HEK293 (cell line): ENCODE data around the gene APC2.

Experiments
- BCL11B ChIP-seq: fragments of 450-650 bp; formaldehyde crosslinking; IDR thresholded peaks from 2 replicates; pipeline ENCODE4 v1.5.1; 2016; ENCODE audit warnings: low read depth, missing biosample characterization, missing genetic modification characterization
- IKZF3 ChIP-seq: fragments of 450-650 bp; IDR thresholded peaks from 2 replicates; pipeline ENCODE4 v1.5.0; 2018; ENCODE audit warnings: missing biosample characterization, mild to moderate bottlenecking, missing genetic modification characterization, moderate library complexity
- MEIS1 ChIP-seq: sonication (generic); formaldehyde crosslinking; IDR thresholded peaks from 2 replicates; pipeline ENCODE4 v1.8.1; 2022; ENCODE audit warnings: missing genetic modification reagents, mild to moderate bottlenecking, borderline replicate concordance
- OVOL3 ChIP-seq: fragments of 450-650 bp; formaldehyde crosslinking; IDR thresholded peaks from 2 replicates; pipeline ENCODE4 v1.5.1; 2016; ENCODE audit warnings: missing biosample characterization, missing genetic modification characterization
- REPIN1 ChIP-seq: fragments of 450-650 bp; formaldehyde crosslinking; IDR thresholded peaks from 2 replicates; pipeline ENCODE4 v1.5.1; 2017; ENCODE audit warnings: missing biosample characterization, missing genetic modification characterization, low read depth
- TCF7L2 ChIP-seq: IDR thresholded peaks from 2 replicates; pipeline ENCODE4 v1.6.1; 2011; ENCODE audit warnings: low read depth, mild to moderate bottlenecking, inconsistent platforms, low read length, moderate library complexity, borderline replicate concordance
- ZBTB48 ChIP-seq: fragments of 450-650 bp; formaldehyde crosslinking; IDR thresholded peaks from 2 replicates; pipeline ENCODE4 v1.5.1; 2016; ENCODE audit warnings: missing biosample characterization, missing genetic modification characterization
- ZEB2 ChIP-seq: fragments of 450-650 bp; formaldehyde crosslinking; IDR thresholded peaks from 2 replicates; pipeline ENCODE4 v1.5.1; 2016; ENCODE audit warnings: missing biosample characterization, missing genetic modification characterization
- ZFP3 ChIP-seq: fragments of 450-650 bp; formaldehyde crosslinking; IDR thresholded peaks from 2 replicates; pipeline ENCODE4 v1.5.1; 2016; ENCODE audit warnings: low read depth, missing biosample characterization, missing genetic modification characterization
- ZFP69B ChIP-seq: fragments of 450-650 bp; formaldehyde crosslinking; IDR thresholded peaks from 2 replicates; pipeline ENCODE4 v1.5.1; 2016; ENCODE audit warnings: missing biosample characterization, missing genetic modification characterization
- ZNF174 ChIP-seq: fragments of 450-650 bp; formaldehyde crosslinking; IDR thresholded peaks from 2 replicates; pipeline ENCODE4 v1.5.0; 2017; ENCODE audit warnings: missing biosample characterization, mild to moderate bottlenecking, missing genetic modification characterization
- ZNF202 ChIP-seq: fragments of 450-650 bp; formaldehyde crosslinking; IDR thresholded peaks from 2 replicates; pipeline ENCODE4 v1.5.1; 2016; ENCODE audit warnings: missing biosample characterization, missing genetic modification characterization, borderline replicate concordance
- ZNF23 ChIP-seq: fragments of 450-650 bp; formaldehyde crosslinking; IDR thresholded peaks from 2 replicates; pipeline ENCODE4 v1.5.1; 2016; ENCODE audit warnings: missing biosample characterization, missing genetic modification characterization, borderline replicate concordance
- ZNF24 ChIP-seq: fragments of 450-650 bp; formaldehyde crosslinking; IDR thresholded peaks from 2 replicates; pipeline ENCODE4 v1.5.1; 2016; ENCODE audit warnings: missing biosample characterization, missing genetic modification characterization
- ZNF394 ChIP-seq: fragments of 450-650 bp; formaldehyde crosslinking; IDR thresholded peaks from 2 replicates; pipeline ENCODE4 v1.5.1; 2016; ENCODE audit warnings: missing biosample characterization, missing genetic modification characterization, mild to moderate bottlenecking, moderate library complexity, borderline replicate concordance
- ZNF404 ChIP-seq: fragments of 450-650 bp; formaldehyde crosslinking; IDR thresholded peaks from 2 replicates; pipeline ENCODE4 v1.5.1; 2017; ENCODE audit warnings: missing biosample characterization, missing genetic modification characterization
- ZNF501 ChIP-seq: fragments of 450-650 bp; formaldehyde crosslinking; IDR thresholded peaks from 2 replicates; pipeline ENCODE4 v1.5.1; 2016; ENCODE audit warnings: missing biosample characterization, missing genetic modification characterization
- ZNF544 ChIP-seq: fragments of 450-650 bp; formaldehyde crosslinking; IDR thresholded peaks from 2 replicates; pipeline ENCODE4 v1.5.0; 2017; ENCODE audit warnings: missing biosample characterization, missing genetic modification characterization
- ZNF558 ChIP-seq: fragments of 450-650 bp; formaldehyde crosslinking; IDR thresholded peaks from 2 replicates; pipeline ENCODE4 v1.5.1; 2016; ENCODE audit warnings: missing biosample characterization, missing genetic modification characterization
- ZNF571 ChIP-seq: fragments of 450-650 bp; formaldehyde crosslinking; IDR thresholded peaks from 2 replicates; pipeline ENCODE4 v1.5.0; 2017; ENCODE audit warnings: missing biosample characterization, missing genetic modification characterization
- ZNF585B ChIP-seq: fragments of 450-650 bp; formaldehyde crosslinking; IDR thresholded peaks from 2 replicates; pipeline ENCODE4 v1.5.1; 2016; ENCODE audit warnings: missing biosample characterization, missing genetic modification characterization
- ZNF629 ChIP-seq: fragments of 450-650 bp; formaldehyde crosslinking; IDR thresholded peaks from 2 replicates; pipeline ENCODE4 v1.5.1; 2017; ENCODE audit warnings: missing biosample characterization, missing genetic modification characterization
- ZNF658 ChIP-seq: fragments of 450-650 bp; formaldehyde crosslinking; IDR thresholded peaks from 2 replicates; pipeline ENCODE4; 2016; ENCODE audit warnings: missing biosample characterization, missing genetic modification characterization
- ZNF660 ChIP-seq: fragments of 450-650 bp; IDR thresholded peaks from 2 replicates; pipeline ENCODE4 v1.5.1; 2018; ENCODE audit warnings: missing biosample characterization, mild to moderate bottlenecking, missing genetic modification characterization
- ZSCAN4 ChIP-seq: fragments of 450-650 bp; formaldehyde crosslinking; IDR thresholded peaks from 2 replicates; pipeline ENCODE4 v1.5.1; 2017; ENCODE audit warnings: missing biosample characterization, missing genetic modification characterization
- ZSCAN5A ChIP-seq: fragments of 450-650 bp; formaldehyde crosslinking; IDR thresholded peaks from 2 replicates; pipeline ENCODE4 v1.5.1; 2016; ENCODE audit warnings: missing biosample characterization, missing genetic modification characterization
- TF ChIP-seq, protein P1 (sequence below): fragments of 450-650 bp; formaldehyde crosslinking; IDR thresholded peaks from 2 replicates; pipeline ENCODE4 v1.5.1; 2017; ENCODE audit warnings: missing biosample characterization, missing genetic modification characterization
- TF ChIP-seq, protein P2 (sequence below): fragments of 450-650 bp; formaldehyde crosslinking; IDR thresholded peaks from 2 replicates; pipeline ENCODE4 v1.5.1; 2016; ENCODE audit warnings: missing biosample characterization, missing genetic modification characterization
- TF ChIP-seq, protein P3 (sequence below): fragments of 450-650 bp; formaldehyde crosslinking; IDR thresholded peaks from 2 replicates; pipeline ENCODE4 v1.5.1; 2016; ENCODE audit warnings: missing biosample characterization, missing genetic modification characterization
- TF ChIP-seq, protein P4 (sequence below): fragments of 450-650 bp; formaldehyde crosslinking; IDR thresholded peaks from 2 replicates; pipeline ENCODE4 v1.5.1; 2016; ENCODE audit warnings: missing biosample characterization, missing genetic modification characterization, borderline replicate concordance

The APC2 gene

DNA sequence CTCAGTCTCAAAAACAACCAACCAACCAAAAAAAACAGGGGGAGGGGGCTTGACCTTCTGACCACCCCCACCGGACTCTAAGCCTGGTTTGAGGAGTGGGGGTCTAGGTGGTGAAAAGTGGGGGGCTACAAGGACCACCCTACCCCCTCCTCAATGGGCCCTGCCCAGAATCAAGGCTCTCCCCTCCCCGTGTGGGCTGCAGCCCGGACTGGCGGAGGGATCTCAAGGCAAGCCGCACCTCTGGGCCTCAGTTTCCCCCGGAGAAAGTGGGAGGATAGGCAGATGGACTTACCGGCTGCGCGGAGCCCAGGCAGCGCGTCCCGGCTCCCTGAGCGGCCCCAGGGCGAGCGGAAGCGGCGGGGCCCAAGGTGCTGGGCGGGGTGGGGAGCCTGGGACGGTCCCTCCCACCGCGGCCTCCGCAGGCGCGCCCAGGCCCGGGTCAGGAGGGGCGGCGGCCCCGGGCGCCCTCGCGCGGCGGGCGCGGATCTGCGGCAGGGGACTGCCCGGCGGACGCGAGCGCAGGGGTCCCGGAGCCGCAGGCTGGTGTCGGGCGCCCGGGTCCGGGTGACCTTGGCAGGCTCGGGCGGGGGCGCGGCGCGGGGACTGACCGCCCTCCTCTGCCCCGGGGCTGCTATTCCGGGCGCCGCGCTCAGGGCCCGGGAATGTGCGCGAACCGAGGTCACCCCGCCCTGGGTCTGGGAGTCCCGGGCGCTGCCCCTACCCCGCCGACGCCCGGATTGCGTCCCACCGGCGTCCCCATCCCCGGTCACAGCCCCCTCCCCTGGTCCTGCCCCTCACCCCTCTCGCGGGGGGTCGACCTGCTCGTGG is 63.0 kb downstream of the APC2 start, which contains the start of gene ADAMTSL5 (continued):
- TF ChIP-seq ZSCAN5A (tag by site-specific recombination): peak; percentile 48; the same call in 1 of the 2 replicates
- no peak for TF ChIP-seq ZNF658
- TF ChIP-seq OVOL3: no peak
- no peak for TF ChIP-seq ZFP69B
- TF ChIP-seq ZNF501 (tag by site-specific recombination): no peak
- no peak for TF ChIP-seq ZNF558 (tag by site-specific recombination)
- no peak for TF ChIP-seq ZNF23 (tag by site-specific recombination)
- TF ChIP-seq, protein P1, sequence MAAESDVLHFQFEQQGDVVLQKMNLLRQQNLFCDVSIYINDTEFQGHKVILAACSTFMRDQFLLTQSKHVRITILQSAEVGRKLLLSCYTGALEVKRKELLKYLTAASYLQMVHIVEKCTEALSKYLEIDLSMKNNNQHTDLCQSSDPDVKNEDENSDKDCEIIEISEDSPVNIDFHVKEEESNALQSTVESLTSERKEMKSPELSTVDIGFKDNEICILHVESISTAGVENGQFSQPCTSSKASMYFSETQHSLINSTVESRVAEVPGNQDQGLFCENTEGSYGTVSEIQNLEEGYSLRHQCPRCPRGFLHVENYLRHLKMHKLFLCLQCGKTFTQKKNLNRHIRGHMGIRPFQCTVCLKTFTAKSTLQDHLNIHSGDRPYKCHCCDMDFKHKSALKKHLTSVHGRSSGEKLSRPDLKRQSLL (tag by site-specific recombination): no peak
- no peak for TF ChIP-seq ZFP3 (tag by site-specific recombination)
- TF ChIP-seq REPIN1 (tag by site-specific recombination): no peak
- no peak for TF ChIP-seq MEIS1 (CRISPR knock-in tag)
- TF ChIP-seq ZNF544 (tag by site-specific recombination): no peak
- peak; percentile 13; the same call in 1 of the 2 replicates for TF ChIP-seq ZNF660
- TF ChIP-seq TCF7L2: no peak
- no peak for TF ChIP-seq ZNF394 (tag by site-specific recombination)
- no peak for TF ChIP-seq ZSCAN4
- TF ChIP-seq, protein P2, sequence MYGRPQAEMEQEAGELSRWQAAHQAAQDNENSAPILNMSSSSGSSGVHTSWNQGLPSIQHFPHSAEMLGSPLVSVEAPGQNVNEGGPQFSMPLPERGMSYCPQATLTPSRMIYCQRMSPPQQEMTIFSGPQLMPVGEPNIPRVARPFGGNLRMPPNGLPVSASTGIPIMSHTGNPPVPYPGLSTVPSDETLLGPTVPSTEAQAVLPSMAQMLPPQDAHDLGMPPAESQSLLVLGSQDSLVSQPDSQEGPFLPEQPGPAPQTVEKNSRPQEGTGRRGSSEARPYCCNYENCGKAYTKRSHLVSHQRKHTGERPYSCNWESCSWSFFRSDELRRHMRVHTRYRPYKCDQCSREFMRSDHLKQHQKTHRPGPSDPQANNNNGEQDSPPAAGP (tag by site-specific recombination): peak; percentile 45
- no peak for TF ChIP-seq ZBTB48 (tag by site-specific recombination)
- no peak for TF ChIP-seq ZNF404 (tag by site-specific recombination)
- peak; percentile 57 for TF ChIP-seq IKZF3 (tag by site-specific recombination)
- no peak for TF ChIP-seq ZNF24 (tag by site-specific recombination)
- TF ChIP-seq ZEB2: 0 out of 2 replicates have a peak, but pooled peaks have one; percentile 14
- TF ChIP-seq, protein P3, sequence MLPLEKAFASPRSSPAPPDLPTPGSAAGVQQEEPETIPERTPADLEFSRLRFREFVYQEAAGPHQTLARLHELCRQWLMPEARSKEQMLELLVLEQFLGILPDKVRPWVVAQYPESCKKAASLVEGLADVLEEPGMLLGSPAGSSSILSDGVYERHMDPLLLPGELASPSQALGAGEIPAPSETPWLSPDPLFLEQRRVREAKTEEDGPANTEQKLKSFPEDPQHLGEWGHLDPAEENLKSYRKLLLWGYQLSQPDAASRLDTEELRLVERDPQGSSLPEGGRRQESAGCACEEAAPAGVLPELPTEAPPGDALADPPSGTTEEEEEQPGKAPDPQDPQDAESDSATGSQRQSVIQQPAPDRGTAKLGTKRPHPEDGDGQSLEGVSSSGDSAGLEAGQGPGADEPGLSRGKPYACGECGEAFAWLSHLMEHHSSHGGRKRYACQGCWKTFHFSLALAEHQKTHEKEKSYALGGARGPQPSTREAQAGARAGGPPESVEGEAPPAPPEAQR (tag by site-specific recombination): no peak
- TF ChIP-seq ZNF585B: no peak
- no peak for TF ChIP-seq ZNF629 (tag by site-specific recombination)
- no peak for TF ChIP-seq ZNF174 (tag by site-specific recombination)
- no peak for TF ChIP-seq ZNF202 (tag by site-specific recombination)
- no peak for TF ChIP-seq ZNF571 (tag by site-specific recombination)
- TF ChIP-seq, protein P4, sequence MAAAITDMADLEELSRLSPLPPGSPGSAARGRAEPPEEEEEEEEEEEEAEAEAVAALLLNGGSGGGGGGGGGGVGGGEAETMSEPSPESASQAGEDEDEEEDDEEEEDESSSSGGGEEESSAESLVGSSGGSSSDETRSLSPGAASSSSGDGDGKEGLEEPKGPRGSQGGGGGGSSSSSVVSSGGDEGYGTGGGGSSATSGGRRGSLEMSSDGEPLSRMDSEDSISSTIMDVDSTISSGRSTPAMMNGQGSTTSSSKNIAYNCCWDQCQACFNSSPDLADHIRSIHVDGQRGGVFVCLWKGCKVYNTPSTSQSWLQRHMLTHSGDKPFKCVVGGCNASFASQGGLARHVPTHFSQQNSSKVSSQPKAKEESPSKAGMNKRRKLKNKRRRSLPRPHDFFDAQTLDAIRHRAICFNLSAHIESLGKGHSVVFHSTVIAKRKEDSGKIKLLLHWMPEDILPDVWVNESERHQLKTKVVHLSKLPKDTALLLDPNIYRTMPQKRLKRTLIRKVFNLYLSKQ (tag by site-specific recombination): no peak
- TF ChIP-seq BCL11B (tag by site-specific recombination): 0 out of 2 replicates have a peak, but pooled peaks have one; percentile 52
